GM18519 (cell line): ENCODE measurements around the gene TWIST2.

Source experiments
- ATAC-seq: cut with Tn5 transposase; IDR thresholded peaks from one replicate; pipeline ENCODE4 v1.9.1; 2021; ENCODE audit warnings: mild to moderate bottlenecking, moderate library complexity; ENCODE audit not compliant: unreplicated experiment, low FRiP score

Gene TWIST2

DNA sequence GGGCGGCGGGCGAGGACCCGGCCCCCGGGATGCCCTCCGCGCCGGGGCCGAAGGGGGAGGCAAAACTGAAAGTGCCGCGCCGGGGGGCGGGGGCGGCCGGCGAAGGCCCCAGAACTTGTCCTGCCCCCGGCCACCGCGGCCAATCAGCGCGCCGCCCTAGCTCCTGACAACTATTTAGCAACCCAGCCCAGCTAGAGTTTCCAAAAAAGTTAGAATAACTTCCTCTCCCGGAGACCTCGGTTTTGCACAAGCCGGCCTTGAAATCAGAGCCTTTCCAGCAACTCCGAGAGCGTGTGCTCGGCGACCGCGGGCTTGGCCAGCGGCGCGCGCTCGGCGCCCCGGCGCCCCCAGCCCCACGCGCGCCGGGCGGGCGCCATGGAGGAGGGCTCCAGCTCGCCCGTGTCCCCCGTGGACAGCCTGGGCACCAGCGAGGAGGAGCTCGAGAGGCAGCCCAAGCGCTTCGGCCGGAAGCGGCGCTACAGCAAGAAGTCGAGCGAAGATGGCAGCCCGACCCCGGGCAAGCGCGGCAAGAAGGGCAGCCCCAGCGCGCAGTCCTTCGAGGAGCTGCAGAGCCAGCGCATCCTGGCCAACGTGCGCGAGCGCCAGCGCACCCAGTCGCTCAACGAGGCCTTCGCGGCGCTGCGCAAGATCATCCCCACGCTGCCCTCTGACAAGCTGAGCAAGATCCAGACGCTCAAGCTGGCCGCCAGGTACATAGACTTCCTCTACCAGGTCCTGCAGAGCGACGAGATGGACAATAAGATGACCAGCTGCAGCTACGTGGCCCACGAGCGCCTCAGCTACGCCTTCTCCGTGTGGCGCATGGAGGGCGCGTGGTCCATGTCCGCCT, at the start of gene TWIST2:
TSS of gene TWIST2 (plus strand) at position 245 of the 850 bp plus-strand sequence. CDS start at position 376, 131 bp downstream.
- no peak for ATAC-seq

DNA sequence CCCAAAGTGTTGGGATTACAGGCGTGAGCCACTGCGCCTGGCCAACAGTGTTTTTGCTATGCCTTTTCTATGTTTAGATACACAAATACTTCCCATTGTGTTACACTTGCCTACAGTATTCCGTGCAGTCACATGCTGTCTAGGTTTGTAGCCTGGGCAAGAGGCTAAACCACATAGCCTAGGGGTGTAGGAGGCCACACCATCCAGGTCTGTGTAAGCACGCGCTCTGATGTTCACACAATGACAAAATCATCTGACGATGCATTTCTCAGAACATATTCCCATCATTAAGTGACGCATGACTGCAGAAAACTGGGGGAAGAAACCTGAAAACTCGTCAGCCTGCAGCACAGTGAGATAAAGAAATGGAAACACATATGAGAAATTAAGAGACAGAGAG, 46.1 kb upstream of the TWIST2 start:
- no peak for ATAC-seq

DNA sequence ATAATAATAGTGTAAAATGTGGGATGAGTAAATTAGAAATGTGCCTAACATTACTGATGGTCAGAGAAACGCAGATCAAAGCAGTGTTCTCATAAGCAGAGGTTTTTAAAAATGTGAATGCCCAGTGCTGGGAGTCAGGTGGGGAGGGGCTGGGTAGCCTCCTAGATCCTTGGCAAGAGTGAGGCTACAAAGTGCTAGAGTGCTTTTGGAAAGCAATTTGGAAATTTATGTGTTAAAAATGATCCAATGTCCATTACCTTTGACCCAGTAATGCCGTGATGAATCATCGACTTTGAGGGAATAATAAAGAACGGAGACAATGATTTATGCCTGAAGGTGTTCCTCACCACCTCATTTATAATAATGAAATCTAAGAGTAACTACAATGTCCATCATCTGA, 44.9 kb upstream of the TWIST2 start:
- ATAC-seq, result no peak

DNA sequence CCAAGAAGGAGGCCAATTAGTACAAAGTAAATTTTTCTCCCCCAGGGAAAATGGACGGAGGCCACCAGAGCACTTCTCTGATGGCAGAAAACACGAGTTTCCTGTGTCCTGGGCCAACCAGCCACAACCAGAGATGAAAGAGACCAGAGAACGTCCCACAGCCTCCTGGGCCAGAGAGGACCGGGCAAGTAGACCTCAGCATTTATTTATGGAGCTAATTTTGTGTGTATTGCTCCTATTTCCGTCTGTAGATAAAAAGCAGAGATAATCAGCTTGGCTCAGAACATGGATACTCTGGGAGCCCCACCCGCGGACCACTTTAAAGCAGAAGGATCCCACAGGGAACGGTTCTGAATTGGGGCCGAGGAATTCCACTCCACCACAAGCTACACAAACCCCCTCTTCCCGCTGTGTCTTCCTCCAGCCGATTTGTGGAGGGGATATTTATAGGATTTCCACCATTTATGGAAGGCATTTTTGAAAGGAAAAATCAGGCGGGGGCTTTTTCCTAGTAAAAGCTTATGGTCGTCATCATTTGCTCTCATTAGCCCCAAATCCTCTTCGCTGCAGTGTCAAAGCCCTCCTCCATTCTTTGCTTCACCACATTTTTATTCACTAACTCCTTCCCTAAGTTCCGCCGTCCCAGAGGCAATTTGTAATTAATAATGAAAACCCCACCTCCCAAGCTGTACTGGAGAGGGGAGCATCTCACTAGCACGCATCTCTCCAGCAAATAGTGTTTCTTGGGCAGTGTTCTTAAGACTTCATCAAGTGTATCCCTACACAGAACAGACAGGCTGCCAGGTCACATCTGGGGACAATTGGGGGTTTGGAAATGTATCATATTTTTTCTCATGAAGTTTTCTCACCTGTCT, 43.7 kb upstream of the TWIST2 start:
- no peak for ATAC-seq

DNA sequence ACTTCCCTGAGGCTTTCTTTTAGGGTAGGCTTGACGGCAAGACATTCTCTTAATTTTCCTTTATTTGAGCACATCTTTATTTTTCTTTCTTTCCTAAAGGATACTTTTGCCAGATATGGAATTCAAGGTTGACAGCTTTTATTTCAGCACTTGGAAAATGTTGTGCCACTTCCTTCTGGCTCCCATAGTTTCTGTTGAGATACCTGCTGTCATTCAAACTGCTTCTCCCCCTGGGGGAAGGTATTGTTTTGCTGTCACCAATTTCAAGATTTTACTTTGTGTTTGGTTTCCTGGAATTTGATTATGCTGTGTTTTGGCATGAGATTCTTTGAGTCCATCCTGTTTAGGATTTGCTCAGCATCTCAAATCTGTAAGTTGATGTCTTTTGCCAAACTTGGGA, 39.1 kb upstream of the TWIST2 start:
- ATAC-seq, result no peak

DNA sequence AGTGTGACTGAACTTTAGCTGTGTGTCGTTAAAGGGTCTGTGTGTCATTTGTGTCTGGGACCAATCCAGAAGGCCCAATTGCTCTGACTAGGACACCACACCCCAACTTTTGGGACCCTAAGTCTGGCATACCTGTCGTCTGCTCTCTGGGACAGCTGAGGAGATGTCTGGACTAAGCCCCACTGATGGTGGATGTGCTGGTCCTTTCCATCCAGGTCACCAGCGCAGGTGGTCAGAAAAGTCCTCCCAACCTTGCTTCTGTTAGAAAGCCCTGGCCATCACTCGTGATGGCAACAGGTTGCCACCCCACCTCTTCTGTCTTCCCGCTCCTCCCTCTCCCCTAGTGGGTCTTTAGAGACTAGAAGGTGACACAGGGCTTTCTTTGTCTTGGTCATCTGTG, 37.6 kb upstream of the TWIST2 start:
- no peak for ATAC-seq

DNA sequence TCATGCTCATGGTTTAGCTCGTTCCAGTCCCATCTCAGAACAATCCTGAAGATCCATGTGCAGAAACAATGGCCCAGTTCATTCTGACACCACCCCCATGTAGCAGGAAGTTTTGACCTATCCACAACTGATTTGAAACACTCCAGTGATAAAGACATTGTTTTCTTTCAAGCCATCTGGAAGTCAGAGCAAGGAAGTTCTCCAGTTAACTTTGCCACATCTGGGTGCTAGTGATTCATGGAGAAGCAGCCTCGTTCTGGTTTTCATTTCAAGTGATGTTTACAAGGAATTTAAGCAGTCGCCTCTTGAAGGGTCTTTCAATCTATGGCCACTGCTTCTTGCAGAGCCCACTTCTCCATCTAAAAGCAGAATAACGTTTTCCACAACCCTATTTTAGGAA, 36.6 kb upstream of the TWIST2 start:
- ATAC-seq, result no peak

DNA sequence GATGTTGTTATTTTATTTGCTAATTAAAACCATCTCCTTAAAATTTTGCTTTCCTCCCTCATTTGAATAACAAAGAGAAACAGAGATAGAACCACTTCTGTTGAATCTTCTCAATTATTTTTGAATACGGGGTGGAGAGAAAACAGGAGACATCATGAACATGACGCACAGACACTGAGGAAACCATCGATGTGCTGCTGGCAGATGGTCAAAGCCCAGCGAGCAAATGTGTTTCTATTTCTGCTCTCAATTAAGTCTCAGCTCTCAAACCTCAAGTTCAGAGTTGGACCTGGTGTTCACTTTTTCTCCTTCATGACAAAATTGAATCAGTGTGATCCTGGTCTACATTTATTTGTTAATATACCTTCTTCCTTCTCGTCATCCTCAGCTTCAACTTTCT, 36.1 kb upstream of the TWIST2 start:
- ATAC-seq, result no peak

DNA sequence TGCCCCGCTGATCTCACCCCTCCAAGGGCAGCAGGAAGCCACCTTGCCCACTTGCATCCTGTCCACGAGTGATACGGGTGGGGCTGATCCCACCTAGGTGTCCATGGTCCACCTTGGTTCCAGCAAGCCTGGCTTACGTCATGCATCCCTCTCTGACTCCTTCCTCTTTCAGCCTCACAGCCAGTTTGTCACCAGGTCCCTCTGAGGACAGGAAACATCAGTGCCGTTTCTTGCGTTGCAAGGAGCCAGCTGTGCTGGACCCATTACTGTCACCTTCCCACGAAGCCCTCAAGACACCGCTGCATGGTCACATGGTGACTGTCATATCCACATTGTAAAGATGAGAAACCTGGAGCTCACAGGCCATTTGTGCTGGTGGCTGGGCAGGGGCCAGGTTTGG, 34.8 kb upstream of the TWIST2 start:
- no peak for ATAC-seq

DNA sequence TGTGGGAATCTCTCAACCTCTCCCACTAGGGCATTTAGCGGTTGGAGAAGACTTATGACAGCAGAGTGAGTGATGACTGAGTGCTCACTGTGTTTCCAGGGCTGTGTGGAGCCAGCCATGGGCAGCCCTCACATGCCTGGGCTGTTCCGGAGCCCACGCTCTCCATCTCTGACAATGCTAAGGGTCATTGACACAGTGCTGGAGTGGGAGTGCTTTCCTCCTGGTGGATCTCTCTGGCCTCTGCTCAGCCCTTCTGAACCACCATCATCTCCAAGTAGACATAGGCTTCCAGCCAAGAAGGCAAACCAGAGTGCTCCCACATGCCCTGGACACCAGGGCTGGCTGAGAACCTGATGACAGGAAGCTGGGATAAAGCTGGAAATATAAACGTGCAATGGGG, 33.1 kb upstream of the TWIST2 start:
- ATAC-seq, result no peak

DNA sequence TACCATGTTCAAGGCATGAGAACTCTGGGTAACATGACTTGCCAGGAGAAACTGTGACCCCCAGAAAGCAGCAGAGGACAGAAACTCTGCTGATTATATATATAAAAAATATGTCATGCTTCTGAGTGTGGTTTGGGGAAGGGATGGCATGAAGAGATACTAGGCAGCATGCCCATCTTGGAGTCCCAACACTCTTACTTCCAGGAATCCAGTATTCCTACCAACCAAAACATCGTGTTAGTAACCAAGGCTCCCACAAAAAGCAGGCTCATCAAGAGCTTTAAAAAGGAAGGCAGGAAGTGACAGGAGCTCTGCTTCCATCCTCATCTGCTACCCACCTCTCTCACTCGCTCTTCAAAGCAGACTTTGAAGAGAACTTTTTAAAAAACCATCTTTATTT, 31.6 kb upstream of the TWIST2 start:
- no peak for ATAC-seq

DNA sequence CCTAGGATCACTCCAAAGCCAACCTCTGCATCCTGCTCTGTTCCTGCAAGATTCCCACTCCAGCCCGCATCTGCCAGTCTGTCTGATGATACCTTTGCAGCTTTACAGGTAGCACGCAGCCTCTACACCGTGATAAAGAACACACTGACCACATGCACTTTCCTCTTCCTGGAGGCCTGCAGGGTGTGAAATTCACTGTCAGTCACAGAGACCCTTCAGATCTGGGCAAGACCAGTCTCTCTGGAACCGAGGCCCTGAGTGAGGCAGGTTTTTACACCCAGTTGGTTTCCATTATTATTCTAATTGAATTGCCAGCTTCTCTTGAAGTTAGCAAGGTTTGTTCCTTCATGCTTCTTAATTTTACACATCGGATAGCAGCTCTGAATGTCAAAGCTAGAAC, 30.5 kb upstream of the TWIST2 start:
- ATAC-seq, result no peak

DNA sequence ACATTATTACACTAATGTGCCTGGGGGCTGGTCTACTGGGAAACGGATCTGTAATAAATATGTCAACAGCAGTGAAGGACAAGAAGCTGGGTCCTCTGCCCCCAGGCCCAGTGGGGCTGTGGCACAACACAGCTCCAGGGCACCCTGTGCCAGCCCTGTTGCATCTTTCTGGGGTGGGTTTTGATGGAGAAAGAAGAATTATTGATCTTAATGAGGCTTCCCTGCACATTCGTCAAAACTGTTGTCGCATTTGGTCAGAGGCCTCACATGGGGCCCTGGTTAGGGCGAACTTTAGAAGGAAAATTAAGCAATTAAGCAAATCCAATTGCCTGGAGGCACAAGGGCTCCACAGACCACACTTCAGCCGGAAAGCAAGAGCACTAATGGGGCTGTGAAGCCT, 30.0 kb upstream of the TWIST2 start:
- no peak for ATAC-seq

DNA sequence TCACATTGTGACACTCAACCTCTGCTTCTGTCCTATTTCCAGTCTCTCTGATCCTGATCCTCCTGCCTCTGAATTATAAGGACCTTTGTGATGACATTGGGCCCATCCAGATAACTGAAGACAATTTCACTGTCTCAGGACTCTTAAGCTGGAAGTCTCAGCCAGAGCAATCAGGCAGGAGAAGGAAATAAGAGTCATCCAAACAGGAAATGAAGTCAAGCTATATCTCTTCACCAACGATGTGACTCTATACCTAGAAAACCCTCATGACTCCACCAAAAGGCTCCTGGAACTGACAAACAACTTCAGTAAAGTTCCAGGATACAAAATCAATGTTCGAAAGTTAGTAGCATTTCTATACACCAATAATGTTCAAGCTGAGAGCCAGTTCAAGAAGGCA, 29.3 kb upstream of the TWIST2 start:
- ATAC-seq, result no peak

DNA sequence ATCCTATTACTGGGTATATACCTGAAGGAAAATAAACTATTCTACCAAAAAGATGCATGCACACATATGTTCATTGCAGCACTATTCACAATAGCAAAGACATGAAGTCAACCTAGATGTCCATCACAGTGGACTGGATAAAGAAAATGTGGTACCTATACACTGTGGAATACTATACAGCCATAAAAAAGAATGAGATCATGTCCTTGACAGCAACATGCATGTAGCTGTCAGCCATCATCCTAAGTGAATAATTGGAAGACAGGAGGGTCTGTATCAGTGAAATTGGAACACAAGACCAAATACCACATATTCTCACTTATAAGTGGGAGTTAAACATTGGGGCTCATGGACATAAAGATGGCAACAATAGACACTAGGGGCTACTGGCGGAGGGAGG, 27.7 kb upstream of the TWIST2 start:
- no peak for ATAC-seq

DNA sequence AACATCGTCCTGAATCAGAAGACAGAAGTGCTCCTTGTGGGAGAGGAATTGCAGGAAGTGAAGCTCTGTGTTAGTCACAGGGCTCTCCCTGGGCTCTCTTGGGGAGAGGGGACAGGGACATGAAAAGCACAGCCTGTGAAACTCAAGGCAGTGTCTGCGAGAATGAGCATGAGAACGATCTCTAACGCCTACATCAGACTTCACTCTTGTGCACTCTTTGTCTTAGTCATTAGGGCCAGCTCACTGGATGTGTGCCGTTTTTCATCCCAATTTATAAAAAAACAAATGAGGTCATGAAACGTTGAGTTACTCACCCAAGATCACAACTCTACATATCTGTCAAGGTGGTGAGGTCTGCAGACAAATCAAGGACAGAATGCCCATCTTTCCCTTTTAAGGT, 27.0 kb upstream of the TWIST2 start:
- no peak for ATAC-seq

DNA sequence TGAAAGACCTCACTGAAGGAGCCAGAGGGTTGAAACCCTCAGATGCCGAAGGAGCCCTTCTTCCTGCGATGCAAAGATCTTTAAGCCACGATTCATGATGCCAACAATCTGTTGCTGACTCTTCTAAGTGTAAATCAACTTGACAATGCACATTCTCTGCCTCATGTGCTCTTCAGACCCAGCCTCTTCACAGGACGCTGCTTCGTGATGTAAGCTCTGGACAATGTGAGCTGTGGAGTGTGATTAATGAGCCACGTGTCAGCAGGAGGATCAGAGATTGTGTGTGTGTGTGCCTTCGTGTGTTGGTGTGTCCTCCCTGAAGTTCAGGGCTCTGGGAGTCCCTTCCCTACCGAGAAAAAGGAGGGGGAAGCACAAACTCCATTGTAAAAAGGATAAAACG, 26.5 kb upstream of the TWIST2 start:
- no peak for ATAC-seq

DNA sequence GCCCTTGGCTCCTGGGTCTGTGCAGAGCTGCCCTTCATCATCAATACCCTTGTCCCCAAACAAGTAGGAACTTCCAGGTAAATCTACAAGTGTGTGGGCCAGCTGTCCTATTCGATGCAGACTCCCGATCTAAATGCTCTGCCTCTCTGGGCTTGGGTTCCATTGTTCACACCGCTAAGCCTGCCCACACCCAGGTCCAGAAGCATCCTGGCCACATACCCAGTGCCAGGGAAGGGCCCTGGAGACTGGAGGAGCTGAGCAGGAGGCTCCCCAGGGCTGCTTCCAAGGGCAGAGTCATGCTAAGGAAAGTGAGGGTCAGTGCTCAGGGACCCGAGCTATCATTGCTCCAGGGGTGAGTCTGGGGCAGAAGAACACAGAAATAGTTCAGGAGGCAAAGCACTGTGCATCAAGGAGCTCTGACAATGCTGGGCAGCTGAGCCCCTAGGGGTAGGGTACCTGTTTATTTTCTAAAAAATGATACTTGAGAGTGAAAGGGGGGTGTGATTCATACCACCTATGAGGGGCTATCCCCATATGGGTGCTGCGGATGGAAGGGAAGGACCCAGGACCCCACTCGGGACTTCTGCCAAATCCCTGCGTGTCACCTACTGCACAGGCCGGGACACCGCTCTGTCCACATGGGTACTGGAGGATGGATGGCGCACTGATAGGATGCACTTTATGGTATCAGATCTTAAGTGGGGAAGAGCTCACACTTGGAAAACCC, 25.8 kb upstream of the TWIST2 start:
- no peak for ATAC-seq

DNA sequence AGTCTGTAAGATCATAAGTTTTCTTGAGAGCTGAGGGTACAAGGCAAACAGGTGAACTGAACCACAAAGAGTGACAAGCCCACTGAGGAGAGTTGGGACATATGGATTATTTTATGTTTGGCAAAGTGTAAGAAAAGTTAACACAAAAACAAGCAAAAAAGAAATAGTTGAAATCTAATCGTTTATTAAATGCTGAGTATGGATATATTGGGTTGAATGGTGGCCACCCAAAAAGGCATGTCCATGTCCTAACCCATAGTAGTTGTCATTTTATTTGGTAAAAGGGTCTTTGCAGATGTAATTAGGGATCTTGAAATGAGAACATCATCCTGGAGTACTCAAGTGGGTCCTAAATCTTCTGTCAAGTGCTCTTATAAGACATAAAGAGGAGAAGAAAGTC, 24.9 kb upstream of the TWIST2 start:
- ATAC-seq, result no peak

DNA sequence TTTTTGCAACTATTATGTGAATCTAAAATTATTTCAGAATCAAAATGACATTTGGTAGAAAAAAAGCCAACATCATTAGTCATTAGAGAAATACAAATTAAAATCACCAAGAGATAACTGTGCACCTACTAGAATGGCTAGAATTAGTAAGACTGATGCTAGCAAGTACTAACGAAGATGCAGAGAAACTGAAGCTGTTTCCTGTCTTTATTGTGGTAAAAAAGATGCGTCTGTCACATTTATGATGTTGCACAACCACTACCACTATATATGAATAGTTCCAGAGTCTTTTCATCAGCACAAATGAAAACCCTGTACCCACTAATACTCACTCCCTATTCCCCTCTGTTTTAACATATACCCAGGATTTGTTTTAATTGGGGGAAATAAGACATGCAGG, 16.7 kb upstream of the TWIST2 start:
- ATAC-seq, result no peak

DNA sequence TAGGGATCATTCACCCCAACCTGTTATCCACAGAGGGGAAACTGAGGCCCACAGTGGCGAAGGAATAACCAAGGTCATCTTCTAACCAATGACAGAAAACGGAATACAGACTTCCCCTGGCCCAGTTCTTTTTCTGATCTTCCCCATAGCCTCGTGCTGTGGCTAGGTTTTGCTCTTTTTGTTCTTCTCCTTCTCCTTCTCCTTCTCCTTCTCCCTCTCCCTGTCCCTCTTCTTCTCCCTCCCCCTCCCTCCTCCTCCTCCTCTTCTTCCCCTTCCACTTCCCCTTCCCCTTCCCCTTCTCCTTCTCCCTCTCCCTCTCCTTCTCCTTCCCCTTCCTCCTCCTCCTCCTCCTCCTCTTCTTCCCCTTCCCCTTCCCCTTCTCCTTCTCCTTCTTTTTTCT, 12.9 kb upstream of the TWIST2 start:
- no peak for ATAC-seq
